Measurements from ENCODE around the gene EMP3. TPM values are rescaled to one million over a fixed set of nuclear protein-coding genes. Genes with fewer than 3 reads are reported as not detected.

The EMP3 gene
- total RNA-seq, 1 donor from 2014 or later = 1.2 TPM

- Histone ChIP-seq H3K9me3 (ENCODE audit: low read depth) (no peaks in the 10 kb centered on the region), H3K9ac (no peak overlapping the region), H3K79me2 (ENCODE audit: low read depth) (no peaks in the 10 kb centered on the region), H3K4me3 (no peak overlapping the region), H3K27me3 (no peaks in the 10 kb centered on the region), H3F3A (ENCODE audit: low read depth) (peaks cover 15% of the 10 kb centered on the region), H3K36me3 (no peaks in the 10 kb centered on the region), H2AFZ (replicated peaks) (peak overlapping the region; percentile 11), H3K4me1 (peaks cover 4% of the 10 kb centered on the region), H3K4me2 (peak overlapping the region; percentile 22), H3K27ac (no peak overlapping the region), H4K20me1 (ENCODE audit: low read depth) (no peaks in the 10 kb centered on the region)
- no peaks in the 10 kb centered on the region for H3K36me3 Mint-ChIP-seq
- H3K9me3 Mint-ChIP-seq = no peaks in the 10 kb centered on the region
- peaks cover 12% of the 10 kb centered on the region for H3K27me3 Mint-ChIP-seq (ENCODE audit: insufficient read depth, low read depth)
- TF ChIP-seq EZH2phosphoT487 (IDR thresholded peaks at IDR 0.05) = no peak
- no peak for TF ChIP-seq CTCF (IDR thresholded peaks at IDR 0.05)
- TF ChIP-seq EZH2 (IDR thresholded peaks at IDR 0.05) = no peak
- no peak for DNase-seq (ENCODE audit: low spot score)
- H3K4me3 Mint-ChIP-seq = peak overlapping the region; percentile 50
- H3K4me1 Mint-ChIP-seq = peaks cover 21% of the 10 kb centered on the region
- H3K27ac Mint-ChIP-seq = no peak overlapping the region
Observed at GRCh38 chr19:48364598-48365348, 39.4 kb downstream of the EMP3 start.

- TF ChIP-seq CTCF (IDR thresholded peaks at IDR 0.05) = no peak
- TF ChIP-seq EZH2phosphoT487 (IDR thresholded peaks at IDR 0.05) = no peak
- Histone ChIP-seq H4K20me1 (ENCODE audit: low read depth) (no peaks in the 10 kb centered on the region), H3K27ac (no peak overlapping the region), H3K9me3 (ENCODE audit: low read depth) (no peaks in the 10 kb centered on the region), H3K36me3 (no peaks in the 10 kb centered on the region), H3K9ac (no peak overlapping the region), H3K27me3 (no peaks in the 10 kb centered on the region), H3K4me3 (no peak overlapping the region), H3K79me2 (ENCODE audit: low read depth) (no peaks in the 10 kb centered on the region), H2AFZ (replicated peaks) (no peak overlapping the region), H3F3A (ENCODE audit: low read depth) (peaks cover 15% of the 10 kb centered on the region), H3K4me1 (peaks cover 4% of the 10 kb centered on the region), H3K4me2 (no peak overlapping the region)
- H3K4me3 Mint-ChIP-seq = no peak overlapping the region
- peaks cover 22% of the 10 kb centered on the region for H3K4me1 Mint-ChIP-seq
- no peaks in the 10 kb centered on the region for H3K36me3 Mint-ChIP-seq
- no peaks in the 10 kb centered on the region for H3K9me3 Mint-ChIP-seq
- no peak for DNase-seq (ENCODE audit: low spot score)
- peaks cover 12% of the 10 kb centered on the region for H3K27me3 Mint-ChIP-seq (ENCODE audit: insufficient read depth, low read depth)
- H3K27ac Mint-ChIP-seq = no peak overlapping the region
Observed at GRCh38 chr19:48365602-48366001, 40.2 kb downstream of the EMP3 start.

- Histone ChIP-seq H2AFZ (replicated peaks) (peak overlapping the region; percentile 37), H3K79me2 (ENCODE audit: low read depth) (no peaks in the 10 kb centered on the region), H3K27ac (no peak overlapping the region), H3K4me1 (peaks cover 4% of the 10 kb centered on the region), H3K9ac (no peak overlapping the region), H4K20me1 (ENCODE audit: low read depth) (no peaks in the 10 kb centered on the region), H3K9me3 (ENCODE audit: low read depth) (no peaks in the 10 kb centered on the region), H3K27me3 (no peaks in the 10 kb centered on the region), H3K36me3 (no peaks in the 10 kb centered on the region), H3F3A (ENCODE audit: low read depth) (peaks cover 12% of the 10 kb centered on the region), H3K4me3 (no peak overlapping the region), H3K4me2 (no peak overlapping the region)
- peaks cover 28% of the 10 kb centered on the region for H3K4me1 Mint-ChIP-seq
- peaks cover 10% of the 10 kb centered on the region for H3K27me3 Mint-ChIP-seq (ENCODE audit: insufficient read depth, low read depth)
- no peak for TF ChIP-seq EZH2 (IDR thresholded peaks at IDR 0.05)
- TF ChIP-seq EZH2phosphoT487 (IDR thresholded peaks at IDR 0.05) = no peak
- no peak for TF ChIP-seq CTCF (IDR thresholded peaks at IDR 0.05)
- no peak for DNase-seq (ENCODE audit: low spot score)
- no peak overlapping the region for H3K27ac Mint-ChIP-seq
- H3K9me3 Mint-ChIP-seq = no peaks in the 10 kb centered on the region
- no peaks in the 10 kb centered on the region for H3K36me3 Mint-ChIP-seq
- H3K4me3 Mint-ChIP-seq = no peak overlapping the region
Observed at GRCh38 chr19:48367855-48368254, 42.5 kb downstream of the EMP3 start.
